DMS153 (cell line): ENCODE results near the gene SLC25A1.
"Not testable (repeated sequence)": the region's sequence is repeated elsewhere in the genome, so short reads cannot be mapped to it uniquely, and the experiment has no call there.

Experiments
- DNase-seq: peaks from one replicate; lab custom pipeline; 2025; lab: John Stamatoyannopoulos, UW

Gene SLC25A1

GRCh38 chr22:19166421-19166820 is 12.1 kb downstream of the SLC25A1 start:
- no peak for DNase-seq

- DNase-seq, result no peak
Measured at GRCh38 chr22:19164425-19164824, 14.1 kb downstream of the SLC25A1 start.

DNA sequence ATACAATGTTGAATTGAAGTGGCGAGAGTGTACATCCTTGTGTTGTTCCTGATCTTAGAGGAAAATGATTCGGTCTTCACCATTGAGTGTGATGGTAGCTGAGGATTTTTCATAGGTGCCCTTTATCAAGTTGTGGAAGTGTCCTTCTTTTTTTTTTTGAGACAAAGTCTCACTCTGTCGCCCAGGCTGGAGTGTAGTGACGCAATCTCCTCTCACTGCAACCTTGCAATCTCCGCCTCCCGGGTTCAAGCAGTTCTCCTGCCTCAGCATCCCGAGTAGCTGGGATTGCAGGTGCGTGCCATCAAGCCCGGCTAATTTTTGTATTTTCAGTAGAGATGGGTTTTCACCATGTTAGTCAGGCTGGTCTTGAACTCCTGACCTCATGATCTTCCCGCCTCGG is 19.9 kb downstream of the SLC25A1 start:
- not testable (repeated sequence) for DNase-seq

DNA sequence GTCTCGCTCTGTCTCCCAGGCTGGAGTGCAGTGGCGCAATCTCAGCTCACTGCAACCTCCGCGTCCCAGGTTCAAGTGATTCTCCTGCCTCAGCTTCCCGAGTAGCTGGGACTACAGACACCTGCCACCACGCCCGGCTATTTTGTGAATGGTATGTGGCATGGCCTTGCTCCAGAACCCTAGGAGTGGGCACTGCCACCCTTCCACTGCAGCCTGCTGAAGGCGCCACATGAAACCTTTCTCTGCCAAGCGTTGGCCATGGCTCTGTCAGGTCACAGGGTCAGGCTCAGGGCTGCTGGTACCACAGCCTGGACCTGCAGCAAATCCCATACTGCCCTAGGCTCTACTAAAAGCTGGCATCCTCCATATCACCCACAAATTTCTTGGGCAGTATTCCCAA is 22.4 kb downstream of the SLC25A1 start:
- not testable (repeated sequence) for DNase-seq

GRCh38 chr22:19152942-19153883 is 25.3 kb downstream of the SLC25A1 start:
- no peak for DNase-seq

DNA sequence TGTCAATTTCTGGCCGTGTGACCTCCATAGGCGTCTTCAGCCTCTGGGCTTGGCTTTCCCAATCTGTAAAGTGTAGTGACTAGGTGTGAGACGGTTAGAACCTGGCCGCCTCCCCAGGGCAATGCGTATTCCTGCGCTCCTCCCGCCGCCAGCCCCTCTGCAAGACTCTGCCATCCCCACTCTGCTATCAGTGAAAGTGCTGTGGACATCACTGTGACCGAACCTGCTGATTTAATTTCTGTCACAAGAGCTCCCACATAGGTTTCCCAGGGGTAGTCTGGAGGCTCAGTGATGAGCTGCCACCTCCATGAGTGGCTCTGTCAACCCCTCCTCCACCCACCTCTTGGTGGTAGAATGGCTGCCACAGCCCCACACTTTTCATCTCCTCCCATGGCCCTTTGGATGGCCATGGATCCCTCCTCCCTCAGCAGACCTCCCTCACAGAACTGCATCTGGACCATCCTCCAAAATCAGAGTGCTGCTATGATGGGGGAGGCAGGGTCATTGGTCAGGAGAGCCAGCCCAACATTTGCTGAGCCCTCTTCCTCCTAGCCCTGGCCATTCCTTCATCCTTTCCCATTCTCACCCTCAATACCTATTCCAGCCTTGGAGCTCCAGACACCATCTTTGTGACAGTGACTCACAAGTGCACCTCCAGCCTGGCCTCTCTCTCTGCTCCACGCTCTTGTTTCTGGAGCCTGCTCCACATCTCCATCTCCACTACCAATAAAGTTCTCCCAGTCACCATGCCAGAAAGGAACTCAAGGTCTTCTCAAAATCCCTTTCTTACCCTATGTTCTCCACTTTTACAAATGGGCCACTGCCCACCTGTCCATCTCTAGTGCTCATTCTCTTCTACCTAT is 27.0 kb downstream of the SLC25A1 start:
- no peak for DNase-seq

GRCh38 chr22:19150482-19151328 is 27.8 kb downstream of the SLC25A1 start:
- no peak for DNase-seq

DNA sequence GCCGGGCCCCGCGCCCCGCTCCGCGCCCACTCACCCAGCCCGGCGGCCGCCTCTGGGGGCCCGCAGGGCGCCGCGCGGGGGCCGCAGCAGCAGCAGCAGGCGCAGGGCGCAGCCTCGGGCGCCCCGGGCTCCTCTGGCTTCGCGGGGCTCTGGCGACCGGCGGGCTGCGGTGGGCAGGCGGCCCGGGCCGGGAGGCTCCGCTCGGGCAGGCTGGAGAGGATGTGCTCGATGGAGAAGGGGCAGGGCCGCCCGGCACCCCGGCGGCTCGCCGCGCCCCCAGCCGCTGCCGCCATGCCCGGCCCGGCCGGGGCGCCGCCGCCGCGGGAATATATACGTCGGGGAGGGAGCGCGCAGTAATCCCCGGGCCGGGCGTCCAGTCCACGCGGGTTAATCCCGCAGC is 28.5 kb downstream of the SLC25A1 start, which contains the start of gene GSC2:
Gene GSC2, minus strand, starts transcription at position 302 of the 400 bp plus-strand sequence. Its CDS starts 9 bp downstream, at position 293.
- DNase-seq, result no peak

- no peak for DNase-seq
Measured at GRCh38 chr22:19149047-19149883, 29.3 kb downstream of the SLC25A1 start.

DNA sequence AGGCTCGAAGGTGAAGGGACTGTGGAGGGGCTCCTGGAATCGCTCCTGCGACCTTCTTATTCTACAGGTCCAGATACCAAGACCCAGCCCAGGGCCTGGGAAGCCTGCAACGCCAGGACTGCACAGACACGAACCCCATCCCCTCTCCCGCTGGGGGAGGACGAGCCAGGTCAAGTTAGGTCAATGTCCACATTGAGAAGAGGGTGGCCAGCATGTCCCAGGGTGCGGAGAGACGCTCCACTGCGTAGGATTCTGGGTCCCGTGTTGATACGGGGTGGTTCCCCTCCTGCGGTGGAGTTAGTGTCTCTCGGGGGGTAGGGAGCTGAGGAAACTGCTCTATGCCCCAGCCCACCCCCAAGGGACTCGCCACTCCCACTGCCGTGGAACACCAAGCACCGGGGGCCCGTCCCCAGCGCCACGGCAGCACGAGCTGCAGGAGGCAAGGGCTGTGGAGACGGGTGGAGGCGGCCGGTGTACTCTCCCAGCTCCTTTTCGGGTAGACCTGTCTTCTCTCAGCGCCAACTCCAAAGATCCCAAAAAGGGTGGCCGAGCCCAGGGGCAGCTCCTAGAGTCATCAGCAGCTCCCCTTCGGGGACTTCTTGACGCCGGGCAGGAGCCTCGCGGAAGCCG is 30.0 kb downstream of the SLC25A1 start:
- DNase-seq, result no peak

DNA sequence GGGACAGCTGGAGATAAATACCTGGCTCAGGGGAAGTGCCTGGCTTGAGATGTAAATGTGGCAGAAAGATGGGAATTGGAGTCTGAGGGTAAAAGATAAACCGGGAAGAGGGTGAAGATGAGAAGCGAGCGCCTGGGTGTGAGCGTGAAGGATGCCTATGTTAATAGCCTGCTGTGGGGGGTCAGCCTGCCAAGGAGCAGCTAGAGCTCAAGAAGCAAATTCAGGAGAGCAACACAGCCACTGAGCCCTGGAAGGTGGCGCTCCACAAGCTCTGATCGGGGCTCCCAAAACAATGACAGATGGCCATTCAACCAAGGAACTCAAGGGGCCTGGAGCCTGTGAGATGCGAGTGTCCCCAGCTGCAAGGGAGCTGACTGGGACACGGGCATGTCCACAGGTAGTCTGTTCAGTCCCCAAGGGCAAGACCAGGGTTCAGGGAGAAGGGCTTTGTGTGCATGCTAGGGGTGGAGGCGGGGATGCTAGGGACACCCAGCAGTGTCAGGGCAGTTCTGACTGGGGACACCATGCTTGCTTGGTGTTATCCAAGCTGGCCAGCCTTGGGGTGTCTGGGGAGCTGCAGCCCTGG is 31.2 kb downstream of the SLC25A1 start:
- no peak for DNase-seq

- no peak for DNase-seq
Measured at GRCh38 chr22:19146215-19146968, 32.1 kb downstream of the SLC25A1 start.

GRCh38 chr22:19143967-19144400 is 34.6 kb downstream of the SLC25A1 start:
- DNase-seq, result no peak

GRCh38 chr22:19143212-19143611 is 35.3 kb downstream of the SLC25A1 start:
- no peak for DNase-seq

DNA sequence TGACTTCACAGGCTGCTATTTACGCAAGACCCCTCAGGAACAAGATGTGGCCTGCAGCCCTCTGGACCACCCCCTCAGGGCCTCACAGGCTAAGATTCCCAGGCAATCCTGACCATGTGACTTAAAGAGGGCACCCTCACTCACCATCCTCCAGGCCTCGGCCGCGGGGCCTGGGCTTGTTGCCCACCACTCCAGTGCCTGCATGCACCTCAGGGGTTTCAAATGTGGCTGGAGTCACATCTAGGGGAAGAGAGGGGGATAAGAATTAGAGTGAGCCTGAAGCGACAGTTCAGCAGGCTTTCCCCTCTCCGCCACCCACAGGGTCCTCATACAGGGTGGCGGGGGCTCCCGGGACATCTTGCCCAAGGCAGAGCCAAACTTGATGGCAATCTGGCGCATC is 36.1 kb downstream of the SLC25A1 start:
- no peak for DNase-seq

DNA sequence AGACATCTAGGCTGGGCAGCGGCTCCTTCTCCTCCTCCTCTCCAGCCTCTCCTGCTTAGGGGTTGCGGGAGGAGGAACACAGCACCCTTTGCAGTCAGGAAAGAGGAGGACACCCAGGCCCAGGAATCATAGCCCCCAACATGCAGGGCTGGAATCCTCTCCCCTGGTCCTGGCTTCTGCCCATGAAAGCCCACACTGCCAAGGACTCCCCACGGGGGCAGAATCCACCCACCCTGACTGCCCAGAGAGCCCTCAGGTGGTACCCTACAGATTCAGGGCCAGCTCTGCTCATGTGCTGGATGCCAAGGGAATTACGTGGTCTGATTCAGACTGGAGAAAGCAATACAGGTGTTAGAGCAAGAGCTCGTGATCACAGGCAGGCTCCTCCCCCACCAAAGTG is 38.6 kb downstream of the SLC25A1 start:
- no peak for DNase-seq

DNA sequence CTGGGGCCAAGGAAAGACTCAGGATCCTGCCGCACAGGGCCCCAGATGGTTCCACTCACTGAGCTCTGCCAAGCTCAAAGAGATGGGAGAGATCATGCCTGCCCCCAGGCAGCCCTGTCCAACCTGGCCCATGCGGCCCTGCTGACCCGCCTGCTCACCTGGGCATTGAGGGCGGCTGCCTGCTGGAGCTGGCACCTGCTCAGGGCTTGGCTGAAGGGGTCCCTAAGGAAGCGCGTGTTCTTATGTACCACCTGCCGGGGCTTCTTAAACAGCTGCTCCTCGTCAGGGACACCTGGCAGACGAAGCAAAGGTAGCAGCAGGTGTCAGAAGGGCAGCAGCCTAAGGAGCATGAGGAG is 39.6 kb downstream of the SLC25A1 start:
- no peak for DNase-seq

DNA sequence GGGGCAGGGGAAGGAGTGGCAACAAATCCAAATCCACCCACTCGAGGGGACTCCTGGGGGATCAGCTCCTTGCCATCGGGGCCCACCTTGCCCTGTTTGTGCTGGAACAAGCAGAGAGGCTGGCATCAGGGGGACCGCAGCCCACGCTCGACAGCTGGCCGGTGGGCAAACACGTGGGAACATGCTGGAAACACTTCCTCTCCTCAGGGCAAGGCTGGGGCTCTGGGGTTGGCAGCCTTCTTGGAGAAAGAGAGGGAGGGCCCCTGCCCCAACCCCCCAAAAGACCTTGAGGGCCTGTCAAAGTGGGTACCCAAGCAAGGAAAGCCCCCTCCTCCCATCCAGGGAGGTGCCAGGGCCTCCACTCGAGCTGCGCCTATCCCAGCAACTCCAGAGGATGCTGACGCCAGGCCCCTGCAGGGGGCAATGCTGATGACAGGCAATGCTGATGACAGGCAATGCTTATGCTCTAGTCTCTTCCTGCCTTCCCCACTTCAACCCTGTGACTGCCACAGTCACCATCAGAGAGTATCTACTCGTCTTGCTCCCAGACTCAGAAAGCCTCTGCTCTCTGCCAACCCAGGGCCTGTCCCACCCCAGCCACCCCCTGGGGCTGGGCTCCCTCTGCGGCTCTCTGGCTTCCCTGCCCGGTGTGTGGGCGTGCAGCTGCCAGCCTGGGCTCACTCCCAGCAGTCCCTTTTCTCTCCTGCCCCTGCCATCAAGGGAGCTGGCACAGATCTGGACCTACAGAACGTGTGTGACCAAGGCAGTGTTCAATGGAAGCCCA is 40.1 kb downstream of the SLC25A1 start:
- DNase-seq, result no peak
